ENCODE results near the gene TBATA.

Gene TBATA

DNA sequence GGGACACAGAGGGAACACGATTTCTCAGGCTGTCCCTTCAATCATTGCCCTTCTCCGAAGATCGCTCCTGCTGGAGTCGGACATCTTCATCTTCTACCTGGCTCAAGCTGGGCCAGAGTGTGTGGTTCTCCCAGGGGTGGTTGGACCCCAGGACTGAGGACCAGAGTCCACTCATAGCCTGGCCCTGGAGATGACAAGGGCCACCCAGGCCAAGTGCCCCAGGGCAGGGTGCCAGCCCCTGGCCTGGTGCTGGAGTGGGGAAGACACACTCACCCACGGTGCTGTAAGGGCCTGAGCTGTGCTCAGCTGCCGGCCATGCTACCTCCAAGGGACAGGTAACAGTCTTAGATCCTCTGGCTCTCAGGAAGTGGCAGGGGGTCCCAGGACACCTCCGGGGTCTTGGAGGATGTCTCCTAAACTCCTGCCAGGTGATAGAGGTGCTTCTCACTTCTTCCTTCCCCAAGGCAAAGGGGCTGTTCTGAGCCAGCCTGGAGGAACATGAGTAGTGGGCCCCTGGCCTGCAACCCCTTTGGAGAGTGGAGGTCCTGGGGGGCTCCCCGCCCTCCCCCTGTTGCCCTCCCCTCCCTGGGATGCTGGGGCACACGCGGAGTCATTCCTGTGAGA lies 23.3 kb downstream of the TBATA start:
- TF ChIP-seq, protein P1, sequence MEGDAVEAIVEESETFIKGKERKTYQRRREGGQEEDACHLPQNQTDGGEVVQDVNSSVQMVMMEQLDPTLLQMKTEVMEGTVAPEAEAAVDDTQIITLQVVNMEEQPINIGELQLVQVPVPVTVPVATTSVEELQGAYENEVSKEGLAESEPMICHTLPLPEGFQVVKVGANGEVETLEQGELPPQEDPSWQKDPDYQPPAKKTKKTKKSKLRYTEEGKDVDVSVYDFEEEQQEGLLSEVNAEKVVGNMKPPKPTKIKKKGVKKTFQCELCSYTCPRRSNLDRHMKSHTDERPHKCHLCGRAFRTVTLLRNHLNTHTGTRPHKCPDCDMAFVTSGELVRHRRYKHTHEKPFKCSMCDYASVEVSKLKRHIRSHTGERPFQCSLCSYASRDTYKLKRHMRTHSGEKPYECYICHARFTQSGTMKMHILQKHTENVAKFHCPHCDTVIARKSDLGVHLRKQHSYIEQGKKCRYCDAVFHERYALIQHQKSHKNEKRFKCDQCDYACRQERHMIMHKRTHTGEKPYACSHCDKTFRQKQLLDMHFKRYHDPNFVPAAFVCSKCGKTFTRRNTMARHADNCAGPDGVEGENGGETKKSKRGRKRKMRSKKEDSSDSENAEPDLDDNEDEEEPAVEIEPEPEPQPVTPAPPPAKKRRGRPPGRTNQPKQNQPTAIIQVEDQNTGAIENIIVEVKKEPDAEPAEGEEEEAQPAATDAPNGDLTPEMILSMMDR (IDR thresholded peaks at IDR 0.05) = no peak

DNA sequence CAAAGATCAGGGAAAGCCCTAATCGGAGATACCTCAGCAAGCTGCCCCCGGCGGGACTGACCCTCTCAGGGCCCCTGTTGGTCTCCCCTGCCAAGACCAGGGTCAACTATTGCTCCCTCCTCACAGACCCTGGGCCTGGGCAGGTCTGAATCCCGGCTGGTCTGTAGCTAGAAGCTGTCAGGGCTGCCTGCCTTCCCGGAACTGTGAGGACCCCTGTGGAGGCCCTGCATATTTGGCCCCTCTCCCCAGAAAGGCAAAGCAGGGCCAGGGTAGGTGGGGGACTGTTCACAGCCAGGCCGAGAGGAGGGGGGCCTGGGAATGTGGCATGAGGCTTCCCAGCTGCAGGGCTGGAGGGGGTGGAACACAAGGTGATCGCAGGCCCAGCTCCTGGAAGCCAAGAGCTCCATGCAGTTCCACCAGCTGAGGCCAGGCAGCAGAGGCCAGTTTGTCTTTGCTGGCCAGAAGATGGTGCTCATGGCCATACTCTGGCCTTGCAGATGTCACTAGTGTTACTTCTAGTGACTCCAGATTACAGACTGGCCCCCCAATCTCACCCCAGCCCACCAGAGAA lies 24.1 kb downstream of the TBATA start:
- TF ChIP-seq, protein P1 (IDR thresholded peaks at IDR 0.05) = no peak; the same call in 1 of the 2 replicates

DNA sequence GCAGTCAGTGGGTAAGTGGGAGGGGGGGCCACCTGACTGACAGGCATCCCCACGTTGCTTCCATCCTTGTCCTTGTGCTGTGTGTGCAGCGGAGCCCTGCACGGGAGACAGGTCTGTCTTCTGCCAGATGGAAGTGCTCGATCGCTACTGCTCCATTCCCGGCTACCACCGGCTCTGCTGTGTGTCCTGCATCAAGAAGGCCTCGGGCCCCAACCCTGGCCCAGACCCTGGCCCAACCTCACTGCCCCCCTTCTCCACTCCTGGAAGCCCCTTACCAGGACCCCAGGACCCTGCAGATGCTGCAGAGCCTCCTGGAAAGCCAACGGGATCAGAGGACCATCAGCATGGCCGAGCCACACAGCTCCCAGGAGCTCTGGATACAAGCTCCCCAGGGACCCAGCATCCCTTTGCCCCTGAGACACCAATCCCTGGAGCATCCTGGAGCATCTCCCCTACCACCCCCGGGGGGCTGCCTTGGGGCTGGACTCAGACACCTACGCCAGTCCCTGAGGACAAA lies 24.8 kb downstream of the TBATA start:
- TF ChIP-seq, protein P1 (IDR thresholded peaks at IDR 0.05) = no peak

DNA sequence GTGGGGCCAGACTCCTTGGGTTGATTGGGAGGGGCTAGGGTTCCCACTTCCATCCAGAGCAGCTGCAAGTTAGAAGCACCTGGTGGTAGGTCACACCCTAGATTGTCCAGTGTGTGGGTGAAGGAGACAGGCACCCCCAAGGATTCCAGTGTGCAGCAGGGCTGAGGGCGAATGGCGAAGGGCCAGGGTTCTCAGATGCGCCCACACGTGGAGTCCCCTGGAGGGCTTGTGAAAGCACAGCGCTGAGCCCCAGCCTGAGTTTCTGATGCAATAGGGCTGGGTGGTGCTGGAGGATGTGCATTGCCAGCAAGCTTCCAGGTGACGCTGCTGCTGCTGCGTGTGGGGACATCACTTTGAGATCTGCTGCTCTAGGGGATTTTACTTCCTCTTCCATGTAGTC lies 25.4 kb downstream of the TBATA start:
- TF ChIP-seq, protein P1 (IDR thresholded peaks at IDR 0.05) = no peak

DNA sequence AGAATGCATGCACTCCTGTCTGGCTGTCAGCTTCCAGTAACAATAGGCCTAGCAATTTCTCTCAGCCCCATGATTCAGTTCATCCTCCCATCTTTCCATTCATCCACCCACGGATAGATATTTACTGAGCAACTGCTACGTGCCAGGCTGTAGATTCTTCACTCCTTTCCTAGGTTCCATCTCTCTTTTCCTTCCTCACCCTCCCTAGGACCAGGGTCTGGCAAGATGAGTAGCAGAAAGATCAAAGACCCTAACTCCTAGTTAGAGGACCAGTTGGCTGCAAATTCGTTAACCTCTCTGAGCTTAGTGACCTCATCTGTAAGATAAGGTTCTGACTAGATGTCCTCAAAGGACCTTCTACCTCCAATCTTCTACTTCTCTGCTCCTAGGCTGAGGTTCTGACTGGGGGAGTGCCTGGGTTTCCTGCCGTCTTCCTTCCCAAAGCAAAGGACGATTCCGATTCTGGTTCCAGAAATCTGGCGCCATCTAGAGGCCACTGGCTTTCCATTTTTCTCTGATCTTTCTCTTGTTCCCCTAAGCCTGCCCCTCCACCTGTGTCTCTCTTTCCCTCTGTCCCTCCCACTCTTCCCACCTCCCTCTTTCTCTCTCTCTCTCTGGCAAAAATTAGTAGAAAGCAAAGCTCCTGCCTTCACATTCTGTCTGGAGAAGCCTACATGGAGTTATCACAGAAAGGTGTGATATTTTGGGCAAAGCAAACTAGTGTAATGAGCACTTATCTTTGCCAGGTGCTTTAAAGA lies 26.2 kb downstream of the TBATA start:
- TF ChIP-seq, protein P1 (IDR thresholded peaks at IDR 0.05) = peak; percentile 62

DNA sequence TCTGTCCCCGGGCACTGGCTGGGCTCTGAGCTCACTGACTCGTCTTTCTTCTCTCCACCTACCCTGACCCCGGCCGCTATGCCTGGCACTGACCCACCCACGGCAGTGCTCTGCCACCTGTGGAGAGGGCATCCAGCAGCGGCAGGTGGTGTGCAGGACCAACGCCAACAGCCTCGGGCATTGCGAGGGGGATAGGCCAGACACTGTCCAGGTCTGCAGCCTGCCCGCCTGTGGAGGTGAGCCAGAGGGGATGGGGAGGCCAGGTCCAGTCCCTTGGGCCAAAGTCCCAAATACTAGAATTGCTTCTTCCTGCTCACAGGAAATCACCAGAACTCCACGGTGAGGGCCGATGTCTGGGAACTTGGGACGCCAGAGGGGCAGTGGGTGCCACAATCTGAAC lies 27.3 kb downstream of the TBATA start:
- TF ChIP-seq, protein P1 (IDR thresholded peaks at IDR 0.05) = no peak

DNA sequence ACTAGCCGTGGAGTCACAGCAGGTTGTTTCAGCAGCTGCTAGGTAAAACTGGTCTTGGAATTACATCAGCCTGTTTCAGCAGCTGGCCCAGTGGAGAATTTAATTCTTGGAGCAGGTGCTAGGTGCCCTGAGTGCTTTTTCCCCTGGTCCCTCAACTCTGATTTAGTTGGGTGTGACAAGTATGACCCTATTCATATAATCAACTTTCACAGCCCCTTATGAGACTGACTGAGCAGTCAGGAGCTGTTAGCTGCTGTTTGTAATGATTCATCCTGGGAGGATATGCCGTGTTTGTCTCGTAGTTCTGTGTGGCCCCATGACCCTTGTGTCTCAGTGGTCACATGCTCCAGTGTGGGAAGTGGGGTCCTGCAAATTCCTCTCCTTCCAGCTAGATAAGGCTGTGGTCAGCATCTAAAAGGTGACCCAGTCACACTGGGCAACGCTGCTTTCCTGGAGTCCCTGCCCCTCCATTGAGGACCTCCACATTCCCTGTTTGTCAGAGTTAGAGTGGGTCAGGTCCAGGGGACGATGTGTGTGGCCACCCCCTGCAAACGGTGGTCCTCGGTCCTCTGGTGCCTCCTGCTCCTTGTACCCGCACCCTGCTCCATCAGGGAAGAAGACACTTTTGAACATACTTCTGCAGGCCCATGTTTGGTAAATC lies 28.3 kb downstream of the TBATA start:
- TF ChIP-seq, protein P1 (IDR thresholded peaks at IDR 0.05) = no peak

Data from LNCAP (cell line).